Activated T-cell treated with anti-CD3 and anti-CD28 coated beads, Interleukin-2, amount 50 U/mL, for 72 hours (primary cell): ENCODE data around the gene COL7A1. TPM values are rescaled to one million over a fixed set of nuclear protein-coding genes. Genes with fewer than 3 reads are reported as not detected.
A peak's percentile ranks its signal among the peaks of the same experiment; 100 is the strongest.

Experiments
- ATAC-seq, 2 donors: fragments of 150-1000 bp; cut with Tn5 transposase; replicated peaks in 1 of 2; 2 replicates each; pipeline ENCODE4 v1.10.0; 2021; ENCODE audit warnings: moderate library complexity in 2 of 2, mild to moderate bottlenecking in 1 of 2
- DNase-seq, 2 donors: peaks; one replicate each; pipeline ENCODE4 v3.0.0; 2021 to 2022; ENCODE audit warnings: mixed read lengths in 1 of 2
- H3K27ac Mint-ChIP-seq: one replicate; pipeline ENCODE4 v1.8.0; 2022; ENCODE audit warnings: mild to moderate bottlenecking, moderate library complexity, mixed read lengths
- H3K27me3 Mint-ChIP-seq: one replicate; pipeline ENCODE4 v1.8.0; 2022; ENCODE audit warnings: low read depth, mixed read lengths
- H3K36me3 Mint-ChIP-seq, 2 donors: one replicate each; pipeline ENCODE4 v1.8.0; 2022; ENCODE audit warnings: mixed read lengths in 2 of 2, mild to moderate bottlenecking in 1 of 2; ENCODE audit not compliant: insufficient read depth in 2 of 2
- H3K4me1 Mint-ChIP-seq: one replicate; pipeline ENCODE4 v1.8.0; 2022; ENCODE audit warnings: low read depth, mixed read lengths
- H3K4me3 Mint-ChIP-seq, 2 donors: one replicate each; pipeline ENCODE4 v1.8.0; 2022; ENCODE audit warnings: mild to moderate bottlenecking in 2 of 2, mixed read lengths in 2 of 2, moderate library complexity in 2 of 2
- H3K9me3 Mint-ChIP-seq, 2 donors: one replicate each; pipeline ENCODE4 v1.8.0; 2022; ENCODE audit warnings: mixed read lengths in 2 of 2
- total RNA-seq, 2 donors: library from RNA; stranded (reverse); gene quantifications; one replicate each; pipeline ENCODE4 v1.2.3, GENCODE V29; 2022

Gene COL7A1
- total RNA-seq, 2 donors from 2014 or later, result 4.4 to 5.3 TPM

DNA sequence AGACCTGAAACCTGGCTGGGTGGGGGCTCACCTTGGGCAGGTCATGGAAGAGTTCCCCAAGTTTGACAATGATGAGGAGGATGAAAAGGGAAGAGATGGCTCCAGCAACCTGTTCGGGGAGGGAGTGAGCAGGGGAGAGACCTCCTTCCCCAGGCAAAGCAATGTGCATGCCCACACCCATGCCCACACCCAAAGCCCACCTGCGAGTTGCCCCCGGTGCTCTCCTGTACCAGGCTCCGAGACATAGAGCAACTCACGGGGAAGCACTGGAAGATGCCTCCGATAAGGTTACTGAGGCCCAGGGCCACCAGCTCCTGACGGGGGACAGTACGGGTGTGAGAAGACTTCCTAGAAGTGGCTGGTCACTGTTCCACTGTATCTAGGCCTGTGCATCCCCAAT, 35.3 kb upstream of the COL7A1 start:
- H3K4me1 Mint-ChIP-seq, result peaks cover 13% of the 10 kb centered on the region
- H3K4me3 Mint-ChIP-seq, result no peak overlapping the region
- DNase-seq, result no peak
- no peak for ATAC-seq
- no peak overlapping the region for H3K27ac Mint-ChIP-seq
- H3K9me3 Mint-ChIP-seq, result no peaks in the 10 kb centered on the region
- H3K27me3 Mint-ChIP-seq, result no peaks in the 10 kb centered on the region
- peaks cover 2 to 12% of the 10 kb centered on the region in 2 donors for H3K36me3 Mint-ChIP-seq

DNA sequence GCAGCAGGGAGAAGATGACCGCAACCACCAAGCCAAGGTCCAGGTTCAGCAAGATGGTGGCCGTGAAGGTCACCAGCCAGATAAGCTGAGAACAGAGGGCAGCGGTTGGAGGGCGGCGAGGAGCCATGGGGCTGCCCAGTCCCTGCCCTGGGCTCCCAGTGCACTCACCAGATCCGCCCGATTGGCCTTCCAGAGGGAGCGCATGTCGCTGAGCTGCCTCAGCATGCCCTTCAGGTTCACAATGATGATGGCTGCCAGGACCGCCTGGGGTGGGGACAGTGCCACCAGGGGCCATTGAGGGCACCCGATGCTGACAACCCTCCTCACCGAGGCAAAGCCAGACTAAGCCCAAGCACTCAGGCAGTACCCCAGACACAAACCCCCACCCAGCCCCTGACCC, 34.8 kb upstream of the COL7A1 start:
- no peak for DNase-seq
- Mint-ChIP-seq H3K27ac (no peak overlapping the region), H3K27me3 (no peaks in the 10 kb centered on the region), H3K4me3 (no peak overlapping the region), H3K9me3 (no peaks in the 10 kb centered on the region), H3K36me3 (peaks cover 2 to 12% of the 10 kb centered on the region in 2 donors), H3K4me1 (peaks cover 13% of the 10 kb centered on the region)
- ATAC-seq, result no peak

DNA sequence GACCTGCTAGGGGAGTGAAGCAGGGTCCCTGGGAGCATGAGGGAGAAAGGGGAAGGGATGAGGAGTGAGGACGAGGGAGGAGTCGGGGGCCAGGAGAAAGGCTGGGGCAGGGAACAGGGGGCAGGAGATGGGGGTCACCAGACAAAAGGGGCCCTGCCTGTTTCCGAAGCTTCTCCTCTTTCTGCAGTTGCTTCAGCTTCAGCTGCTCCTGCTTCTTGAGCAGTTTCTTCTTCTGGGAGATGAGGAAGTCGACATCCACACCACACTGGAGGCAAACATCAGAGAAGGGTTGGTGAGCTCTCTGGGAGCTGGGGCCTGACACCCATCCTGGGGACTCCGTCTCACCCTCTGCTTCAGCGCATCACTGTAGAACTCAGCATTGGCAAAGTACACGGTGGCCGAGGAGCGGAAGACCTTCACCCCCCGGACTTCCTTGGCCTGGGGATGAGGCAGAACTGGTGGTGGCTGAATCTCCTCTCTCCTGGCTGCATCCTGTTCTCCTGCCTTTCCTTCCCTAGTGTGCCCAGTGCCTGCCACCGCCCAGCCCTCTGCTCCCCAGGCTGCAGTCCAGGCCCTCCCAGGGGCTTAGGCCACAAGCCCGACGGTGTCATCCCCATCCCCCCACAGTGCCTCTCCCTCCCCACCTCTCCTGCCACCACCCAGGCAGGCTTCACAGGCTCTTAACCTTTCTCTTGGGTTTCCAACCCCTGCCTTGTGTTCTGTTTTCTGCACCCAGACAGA, 33.3 kb upstream of the COL7A1 start:
- Mint-ChIP-seq H3K36me3 (peaks cover 2 to 12% of the 10 kb centered on the region in 2 donors), H3K9me3 (no peaks in the 10 kb centered on the region), H3K27me3 (no peaks in the 10 kb centered on the region), H3K4me1 (peaks cover 11% of the 10 kb centered on the region), H3K4me3 (no peak overlapping the region), H3K27ac (no peak overlapping the region)
- DNase-seq, result no peak
- no peak for ATAC-seq

DNA sequence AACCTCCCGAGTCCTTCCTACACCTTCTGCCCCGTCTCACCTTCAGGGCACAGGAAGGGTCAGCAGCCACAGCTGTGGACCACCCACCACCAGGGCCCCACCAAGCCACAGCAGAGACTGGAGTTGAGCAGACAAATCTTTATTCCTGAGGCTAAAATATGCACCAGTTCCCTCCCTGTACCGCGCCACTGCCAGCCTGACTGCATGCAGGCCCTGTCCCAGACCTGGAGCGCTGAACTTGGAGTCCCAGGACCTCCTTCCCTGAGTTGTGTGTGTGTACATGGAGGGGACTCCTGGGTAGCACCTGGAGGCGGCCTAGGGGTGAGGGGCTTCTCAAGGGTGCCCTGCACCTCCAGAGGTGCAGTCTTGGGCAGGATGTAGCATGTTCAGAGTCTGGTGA, 30.5 kb upstream of the COL7A1 start:
- DNase-seq (no peak), ATAC-seq (no peak)
- Mint-ChIP-seq H3K36me3 (peaks cover 2 to 14% of the 10 kb centered on the region in 2 donors), H3K27ac (no peak overlapping the region), H3K4me1 (peaks cover 7% of the 10 kb centered on the region), H3K9me3 (no peaks in the 10 kb centered on the region), H3K27me3 (no peaks in the 10 kb centered on the region), H3K4me3 (no peak overlapping the region)

DNA sequence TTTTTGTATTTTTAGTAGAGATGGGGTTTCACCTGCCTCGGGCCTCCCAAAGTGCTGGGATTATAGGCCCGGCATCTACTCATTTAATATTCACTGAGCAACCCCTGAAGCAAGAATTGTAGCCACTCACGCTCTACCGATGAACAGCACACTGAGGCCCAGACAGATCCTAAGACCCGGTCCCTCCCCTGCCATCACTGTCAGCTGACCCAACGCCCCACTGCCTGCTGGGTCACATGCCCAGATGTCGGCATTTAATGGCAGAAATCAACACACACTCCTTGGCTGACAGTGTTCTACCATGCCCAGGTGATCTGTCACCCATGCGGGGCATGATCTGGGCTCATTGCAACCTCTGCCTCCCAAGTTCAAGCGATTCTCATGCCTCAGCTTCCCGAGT, 29.6 kb upstream of the COL7A1 start:
- Mint-ChIP-seq H3K4me1 (peaks cover 7% of the 10 kb centered on the region), H3K27ac (peak overlapping the region; percentile 35), H3K4me3 (no peak overlapping the region), H3K9me3 (no peaks in the 10 kb centered on the region), H3K27me3 (no peaks in the 10 kb centered on the region), H3K36me3 (peaks cover 2 to 14% of the 10 kb centered on the region in 2 donors)
- ATAC-seq, result no peak
- DNase-seq, result no peak

DNA sequence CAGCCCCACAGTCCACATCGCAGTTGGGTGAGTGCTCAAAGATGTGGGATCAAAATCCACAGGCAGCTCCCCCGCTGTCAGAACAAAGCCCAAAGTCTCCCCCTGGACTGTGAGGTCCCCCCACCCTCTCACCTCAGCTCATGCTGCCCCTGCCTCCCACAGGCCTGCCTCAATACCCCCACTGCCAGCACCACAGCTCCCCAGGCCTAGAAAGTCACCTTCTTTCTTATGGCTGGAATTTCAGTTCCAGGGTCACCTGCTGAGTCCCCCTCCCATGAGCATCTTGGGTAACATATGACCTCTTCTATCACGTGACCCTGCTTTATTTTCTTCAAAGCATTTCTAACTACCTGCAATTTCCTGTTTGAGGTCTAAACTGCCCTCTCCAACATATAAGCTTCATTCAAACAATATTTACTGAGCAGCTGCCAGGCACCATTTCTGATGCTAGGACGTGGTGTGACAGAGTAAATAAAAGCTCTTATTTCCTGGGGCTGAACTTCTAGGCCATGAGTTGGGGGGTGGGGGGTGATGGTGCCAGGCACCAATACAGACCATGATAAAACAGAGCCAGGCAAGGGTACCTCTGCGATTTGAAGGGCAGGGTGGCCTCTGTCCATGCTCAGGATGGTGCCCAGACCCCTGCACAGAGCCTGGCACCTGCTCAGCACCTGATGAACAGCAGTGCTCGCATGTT, 28.9 kb upstream of the COL7A1 start:
- Mint-ChIP-seq H3K4me1 (peaks cover 7% of the 10 kb centered on the region), H3K9me3 (peaks cover 0 to 1% of the 10 kb centered on the region in 2 donors), H3K27me3 (no peaks in the 10 kb centered on the region), H3K27ac (no peak overlapping the region), H3K4me3 (no peak overlapping the region), H3K36me3 (peaks cover 2 to 11% of the 10 kb centered on the region in 2 donors)
- ATAC-seq, result no peak
- no peak for DNase-seq

DNA sequence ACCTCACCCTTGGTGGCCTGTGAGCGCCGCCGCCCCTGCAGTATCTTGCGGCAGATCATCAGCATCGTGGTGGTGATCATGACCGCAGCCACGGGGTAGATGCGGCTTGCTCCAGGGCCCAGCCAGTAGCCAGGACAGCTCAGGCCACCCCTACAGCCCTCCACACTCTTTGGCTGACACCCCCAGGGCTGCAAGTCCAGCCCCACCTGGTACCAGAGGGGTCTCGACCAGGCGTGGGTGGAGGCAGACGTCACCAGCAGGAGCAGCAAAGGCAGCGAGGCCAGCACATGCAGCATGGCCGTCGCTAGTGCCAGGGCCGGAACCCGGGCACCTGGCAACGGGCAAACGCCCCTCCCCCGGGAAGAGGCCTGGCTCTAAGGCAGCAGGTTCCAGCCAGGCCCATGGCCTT, 26.3 kb upstream of the COL7A1 start, which contains the start of gene TMEM89:
TSS of gene TMEM89 (minus strand) at position 309 of the 409 bp plus-strand sequence. CDS start at position 296, 13 bp downstream.
- Mint-ChIP-seq H3K4me3 (no peak within 1 kb of the TSS), H3K27ac (no peak within 1 kb of the TSS), H3K4me1 (peaks cover 7% of the 10 kb centered on the region), H3K27me3 (no peaks in the 10 kb centered on the region), H3K36me3 (peaks cover 7 to 20% of the 10 kb centered on the region in 2 donors), H3K9me3 (peaks cover 3 to 5% of the 10 kb centered on the region in 2 donors)
- ATAC-seq, result no peak
- DNase-seq, result no peak

DNA sequence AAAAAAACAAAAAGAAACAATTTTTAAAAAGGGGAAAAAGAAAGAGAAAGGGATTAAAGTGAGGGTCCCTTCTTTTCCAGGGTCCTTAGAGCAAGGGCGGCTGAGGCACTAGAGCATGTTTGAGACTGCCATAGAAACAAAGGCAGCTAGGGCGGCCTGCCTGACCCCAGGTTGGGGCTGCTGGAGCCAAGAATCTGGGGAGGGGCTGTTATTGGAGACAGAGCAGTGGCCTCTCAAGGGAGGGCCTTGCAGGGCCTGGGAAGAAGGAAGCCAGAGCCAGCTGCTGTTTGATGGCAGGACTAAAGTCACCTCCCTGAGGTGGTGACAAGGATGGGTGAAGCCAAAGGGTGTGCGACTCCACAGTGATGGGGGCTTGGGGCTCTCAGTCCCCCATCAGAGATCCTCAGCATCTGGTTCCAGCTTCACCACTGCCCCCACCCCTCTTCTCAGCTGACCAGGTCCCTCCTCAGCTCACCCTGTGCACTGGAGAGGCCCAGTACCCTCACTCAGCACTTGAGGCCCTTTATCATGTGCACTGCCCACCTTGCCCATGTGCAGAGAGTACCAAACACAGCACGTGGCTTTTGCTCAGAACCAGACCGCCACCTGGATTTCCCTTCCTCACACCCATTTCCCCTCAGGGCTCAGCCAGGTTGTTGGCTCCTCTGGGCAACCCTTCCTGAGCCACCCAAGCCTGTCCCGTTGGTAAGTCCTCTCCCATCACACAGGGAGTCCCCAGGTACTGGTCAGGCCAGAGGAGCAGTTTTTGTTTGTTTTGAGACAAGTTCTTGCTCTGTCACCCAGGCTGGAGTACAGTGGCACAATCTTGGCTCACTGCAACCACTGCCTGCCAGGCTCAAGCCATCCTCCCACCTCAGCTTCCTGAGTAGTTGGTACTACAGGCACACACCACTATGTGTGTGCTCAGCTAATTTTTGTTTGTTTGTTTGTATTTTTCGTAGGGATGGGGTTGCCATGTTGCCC, 24.7 kb upstream of the COL7A1 start:
- Mint-ChIP-seq H3K4me1 (peaks cover 18% of the 10 kb centered on the region), H3K27ac (no peak overlapping the region), H3K9me3 (peaks cover 3 to 5% of the 10 kb centered on the region in 2 donors), H3K4me3 (no peak overlapping the region), H3K27me3 (no peaks in the 10 kb centered on the region), H3K36me3 (peaks cover 7 to 28% of the 10 kb centered on the region in 2 donors)
- DNase-seq, result no peak
- ATAC-seq, result peak in 1 of 2 donors; percentile 11

DNA sequence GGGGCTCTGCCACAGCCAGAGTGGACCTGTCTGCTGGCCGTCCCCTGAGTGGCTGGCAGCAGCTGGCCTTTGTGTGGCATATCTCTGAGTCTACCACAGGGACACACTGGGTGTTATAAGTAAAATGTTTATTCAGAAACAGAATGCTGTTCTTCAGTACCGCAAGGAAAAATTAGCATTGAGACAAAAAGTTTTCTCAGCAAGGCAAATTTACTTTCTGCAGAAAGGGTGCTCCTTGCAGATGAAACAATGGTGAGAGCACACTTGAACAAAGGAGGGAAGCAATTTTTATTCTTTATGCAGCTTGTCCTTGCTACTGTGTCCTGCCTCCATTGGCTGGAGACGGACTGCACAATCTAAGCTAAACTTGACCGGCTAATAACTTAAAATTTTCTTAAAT, 22.4 kb upstream of the COL7A1 start:
- H3K4me3 Mint-ChIP-seq, result no peak overlapping the region
- peaks cover 12 to 33% of the 10 kb centered on the region in 2 donors for H3K36me3 Mint-ChIP-seq
- H3K9me3 Mint-ChIP-seq, result peaks cover 3 to 6% of the 10 kb centered on the region in 2 donors
- no peak for DNase-seq
- no peak overlapping the region for H3K27ac Mint-ChIP-seq
- no peak for ATAC-seq
- H3K4me1 Mint-ChIP-seq, result peaks cover 28% of the 10 kb centered on the region
- H3K27me3 Mint-ChIP-seq, result no peaks in the 10 kb centered on the region

DNA sequence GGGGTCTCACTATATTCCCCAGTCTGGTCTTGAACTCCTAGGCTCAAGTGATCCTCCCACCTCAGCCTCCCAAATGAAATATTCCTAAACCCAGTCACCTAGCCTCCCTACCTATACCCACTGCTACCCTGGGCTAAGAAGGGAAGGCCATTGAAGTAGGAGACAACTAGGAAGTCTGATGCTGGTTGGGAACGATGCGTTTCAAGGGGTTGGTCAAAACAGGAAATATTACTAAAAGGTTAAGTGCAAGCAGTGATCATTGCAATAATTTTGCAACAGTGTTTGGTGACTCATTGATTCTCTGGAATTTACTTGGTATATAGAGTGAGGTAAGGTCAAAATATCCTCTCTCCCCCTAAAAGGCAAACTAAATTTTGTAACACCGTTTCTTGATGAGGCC, 18.9 kb upstream of the COL7A1 start:
- DNase-seq, result peak; percentile 47 to 54
- H3K36me3 Mint-ChIP-seq, result peaks cover 15 to 27% of the 10 kb centered on the region in 2 donors
- H3K4me1 Mint-ChIP-seq, result peaks cover 37% of the 10 kb centered on the region
- H3K27ac Mint-ChIP-seq, result peak overlapping the region; percentile 98
- no peaks in the 10 kb centered on the region for H3K27me3 Mint-ChIP-seq
- peak overlapping the region; percentile 60 to 80 for H3K4me3 Mint-ChIP-seq
- ATAC-seq, result peak; percentile 67 to 71
- peaks cover 3 to 5% of the 10 kb centered on the region in 2 donors for H3K9me3 Mint-ChIP-seq

DNA sequence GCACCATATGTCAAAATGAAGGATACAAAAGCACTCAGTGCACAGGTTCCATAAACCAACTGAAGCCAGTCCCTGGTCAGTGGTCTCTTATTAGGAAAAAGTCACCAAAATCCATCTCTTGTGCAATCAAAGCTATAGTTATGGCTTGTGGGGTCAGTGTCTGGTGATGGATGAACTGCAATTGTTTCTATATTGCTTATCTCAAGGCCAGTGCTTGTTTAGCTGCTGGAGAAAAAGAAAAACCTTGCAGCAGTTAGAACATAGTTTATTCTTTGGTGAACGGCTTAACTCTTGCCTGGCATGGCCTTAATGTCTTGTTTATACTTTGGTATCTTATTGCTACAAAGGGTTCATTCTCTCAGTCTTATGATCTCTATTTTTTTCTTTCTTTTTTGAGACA, 17.2 kb upstream of the COL7A1 start:
- DNase-seq (no peak), ATAC-seq (no peak)
- H3K4me3 Mint-ChIP-seq, result no peak overlapping the region
- peaks cover 50% of the 10 kb centered on the region for H3K4me1 Mint-ChIP-seq
- no peaks in the 10 kb centered on the region for H3K27me3 Mint-ChIP-seq
- peaks cover 15 to 27% of the 10 kb centered on the region in 2 donors for H3K36me3 Mint-ChIP-seq
- H3K27ac Mint-ChIP-seq, result peak overlapping the region; percentile 54
- peaks cover 2 to 3% of the 10 kb centered on the region in 2 donors for H3K9me3 Mint-ChIP-seq

DNA sequence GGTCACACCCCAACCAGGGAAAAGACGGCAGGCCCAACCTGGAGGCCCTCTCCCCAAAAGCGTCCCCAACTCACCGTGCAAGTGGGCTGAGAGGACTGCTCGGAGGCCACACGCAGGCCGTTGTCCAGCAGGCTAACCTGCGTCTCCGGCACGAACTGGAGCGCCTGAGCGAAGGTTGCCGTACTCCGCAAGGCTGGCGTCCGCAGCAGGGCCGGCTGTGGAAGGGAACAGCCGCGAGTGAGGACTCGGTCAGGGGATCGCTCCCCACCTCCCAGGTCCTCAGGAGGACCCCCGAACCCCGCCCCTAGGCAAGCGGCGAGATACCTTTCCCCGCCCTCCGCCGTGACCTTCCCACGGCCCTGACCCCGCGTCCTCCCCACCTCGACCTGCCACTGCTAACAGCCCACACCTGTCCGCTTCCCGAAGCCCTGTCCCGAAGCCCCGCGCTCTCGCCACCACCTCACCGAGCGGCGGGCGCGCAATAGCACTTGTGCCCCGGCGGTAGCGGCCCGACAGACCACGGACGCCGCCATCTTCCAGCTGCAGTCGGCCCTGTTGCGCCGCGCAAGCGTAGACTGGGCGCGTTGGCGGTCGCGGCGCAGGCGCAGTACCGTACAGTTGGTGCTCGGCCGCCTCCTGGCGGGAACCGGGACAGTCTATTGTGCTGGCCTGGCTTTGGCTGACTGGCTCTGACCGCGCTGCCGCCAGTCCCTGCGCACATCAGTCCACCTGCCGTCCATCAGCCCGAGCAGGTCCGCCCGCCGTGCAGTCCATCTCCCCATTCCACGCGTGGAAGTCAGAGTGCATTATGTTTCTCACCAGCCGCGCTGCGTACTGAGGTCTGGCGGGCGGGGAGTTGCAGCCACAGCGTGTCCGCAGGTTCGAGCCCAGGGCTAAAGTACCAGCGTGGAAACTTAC, 14.2 kb upstream of the COL7A1 start, which contains the start of gene UQCRC1:
TSS of gene UQCRC1 (minus strand) at position 559 of the 918 bp plus-strand sequence. CDS start at position 533, 26 bp downstream.
- H3K4me1 Mint-ChIP-seq, result peaks cover 42% of the 10 kb centered on the region
- peaks cover 13 to 18% of the 10 kb centered on the region in 2 donors for H3K36me3 Mint-ChIP-seq
- H3K9me3 Mint-ChIP-seq, result peaks cover 0 to 2% of the 10 kb centered on the region in 2 donors
- peak within 1 kb of the TSS; percentile 97 for H3K27ac Mint-ChIP-seq
- H3K27me3 Mint-ChIP-seq, result no peaks in the 10 kb centered on the region
- peak within 1 kb of the TSS; percentile 96 to 98 for H3K4me3 Mint-ChIP-seq
- peak; percentile 92 to 94 for ATAC-seq
- peak; percentile 94 to 95 for DNase-seq
